HG02884 (cell line): ENCODE data around the gene CPEB3.
A peak's percentile ranks its signal among the peaks of the same experiment; 100 is the strongest.
"Not testable (repeated sequence)": the region's sequence is repeated elsewhere in the genome, so short reads cannot be mapped to it uniquely, and the experiment has no call there.

Source experiments
- ATAC-seq: cut with Tn5 transposase; IDR thresholded peaks from one replicate; pipeline ENCODE4 v1.9.1; 2021; ENCODE audit warnings: mild to moderate bottlenecking, moderate library complexity; ENCODE audit not compliant: unreplicated experiment

CPEB3 gene

DNA sequence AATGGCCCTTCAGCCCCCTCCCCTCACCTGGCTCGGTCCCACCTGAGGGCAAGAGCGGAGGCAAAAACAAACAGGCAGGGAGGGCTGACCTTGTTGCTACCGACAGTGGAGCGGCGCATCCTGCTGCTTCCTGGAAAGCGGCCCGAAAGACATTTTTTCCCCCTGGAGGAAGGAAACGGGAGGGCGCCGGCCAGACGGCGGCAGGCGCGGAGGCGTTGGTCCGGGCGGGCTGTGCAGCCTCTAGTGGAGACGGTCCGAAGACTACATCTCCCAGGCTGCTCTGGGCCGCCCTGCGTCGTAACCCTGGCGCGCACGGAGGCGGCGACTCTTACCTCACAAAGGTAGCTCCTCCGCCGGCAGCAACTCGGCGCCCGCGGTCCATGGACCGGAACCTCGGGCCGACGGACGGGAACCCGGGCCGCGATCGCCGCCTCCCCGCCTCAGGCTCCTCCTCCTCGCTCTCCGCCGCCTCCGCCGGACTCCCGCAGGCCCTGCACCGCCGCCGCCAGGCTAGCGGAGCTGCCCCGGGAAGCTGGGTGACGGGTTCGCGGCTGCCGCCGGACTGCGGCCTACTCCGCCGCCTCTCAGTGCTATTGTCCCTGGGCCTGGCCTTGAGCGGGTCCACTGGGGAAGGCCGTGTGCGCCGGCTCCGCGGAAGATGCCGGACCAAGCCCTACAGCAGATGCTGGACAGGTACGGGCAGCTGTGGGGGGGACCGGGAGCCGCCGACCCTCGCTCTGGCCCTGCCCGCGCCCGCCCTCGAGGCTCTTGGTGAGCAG lies at the start of gene CPEB3, which contains the start of gene MARCHF5:
TSS of gene CPEB3 (minus strand) at position 242 of the 779 bp plus-strand sequence. CDS start 50,728 bp downstream, outside the sequence.
TSS of gene MARCHF5 (plus strand) at position 331 of the 779 bp plus-strand sequence. CDS start at position 659, 328 bp downstream.
- peak; percentile 98 for ATAC-seq

DNA sequence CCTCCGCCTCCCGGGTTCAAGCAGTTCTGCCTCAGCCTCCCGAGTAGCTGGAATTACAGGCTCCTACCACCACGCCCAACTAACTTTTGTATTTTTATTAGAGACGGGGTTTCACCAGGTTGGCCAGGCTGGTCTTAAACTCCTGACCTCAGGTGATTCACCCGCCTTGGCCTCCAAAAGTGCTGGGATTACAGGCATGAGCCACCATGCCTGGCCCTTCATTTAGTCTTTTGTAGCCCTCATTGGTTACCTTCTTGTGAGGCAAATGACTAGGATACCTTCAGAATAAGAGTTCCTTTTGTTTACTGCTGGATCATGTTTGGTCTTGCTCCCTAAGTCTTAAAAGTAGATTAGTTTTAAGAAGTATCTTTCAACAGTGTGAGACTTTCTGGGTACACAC lies 39.0 kb upstream of the CPEB3 start:
- ATAC-seq, result not testable (repeated sequence)

DNA sequence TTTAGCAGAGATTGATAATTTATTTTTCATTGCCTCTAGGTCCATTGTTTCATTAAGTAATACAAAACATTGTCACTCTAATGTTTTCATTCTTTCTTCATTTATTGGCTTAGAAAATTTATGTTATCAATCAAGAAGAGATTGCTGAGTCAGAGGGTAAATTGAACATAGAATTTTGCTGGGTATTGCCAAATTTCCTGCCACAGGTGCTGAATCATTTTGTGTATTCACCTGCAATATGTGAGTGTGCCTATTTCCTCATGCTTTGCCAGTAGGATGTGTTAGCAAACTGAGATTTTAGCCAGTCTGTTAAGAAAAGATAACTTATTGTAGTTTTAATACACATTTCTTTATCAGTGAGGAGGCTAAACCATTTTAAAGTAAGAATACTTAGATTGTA lies 38.1 kb upstream of the CPEB3 start:
- no peak for ATAC-seq

DNA sequence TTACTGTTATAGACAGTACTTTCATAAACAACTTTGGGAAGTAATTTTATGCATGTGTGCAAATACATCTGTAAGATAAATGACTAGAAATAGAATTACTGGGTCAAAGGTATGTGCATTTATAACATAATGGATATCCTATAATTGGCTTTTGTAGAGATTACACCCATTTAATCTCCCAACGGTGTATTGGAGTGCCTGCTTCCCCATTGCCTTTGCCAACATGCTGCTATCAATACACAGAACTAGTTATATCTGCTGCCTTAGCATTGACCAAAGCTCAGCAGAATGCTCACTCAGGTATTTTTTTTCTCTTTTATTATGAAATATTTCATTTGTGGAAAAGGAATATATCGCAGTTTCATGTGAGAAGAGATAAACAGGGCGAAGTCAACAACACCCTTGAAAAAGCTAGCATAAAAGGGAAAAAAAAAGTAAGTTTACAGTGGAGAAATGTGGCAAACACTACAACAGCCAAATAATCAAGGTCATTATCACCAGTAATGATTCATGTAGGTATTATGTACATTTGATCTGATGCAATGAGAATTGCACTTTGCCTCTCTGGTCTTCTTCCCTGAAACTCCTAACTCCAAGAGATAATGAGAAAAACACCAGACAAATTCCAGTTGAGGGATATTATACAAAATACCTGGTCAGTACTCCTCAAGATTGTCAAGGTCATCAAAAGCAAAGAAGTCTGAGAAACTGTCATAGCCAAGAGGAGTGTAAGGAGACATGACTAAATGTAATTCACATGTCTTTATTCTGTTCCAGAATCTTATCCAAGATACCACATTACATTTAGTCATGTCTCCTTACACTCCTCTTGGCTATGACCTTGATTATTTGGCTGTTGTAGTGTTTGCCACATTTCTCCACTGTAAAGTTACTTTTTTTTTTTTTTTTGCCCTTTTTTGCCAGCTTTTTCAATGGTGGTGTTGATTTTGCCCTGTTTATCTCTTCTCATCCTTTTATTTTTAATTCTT lies 36.9 kb upstream of the CPEB3 start:
- no peak for ATAC-seq

DNA sequence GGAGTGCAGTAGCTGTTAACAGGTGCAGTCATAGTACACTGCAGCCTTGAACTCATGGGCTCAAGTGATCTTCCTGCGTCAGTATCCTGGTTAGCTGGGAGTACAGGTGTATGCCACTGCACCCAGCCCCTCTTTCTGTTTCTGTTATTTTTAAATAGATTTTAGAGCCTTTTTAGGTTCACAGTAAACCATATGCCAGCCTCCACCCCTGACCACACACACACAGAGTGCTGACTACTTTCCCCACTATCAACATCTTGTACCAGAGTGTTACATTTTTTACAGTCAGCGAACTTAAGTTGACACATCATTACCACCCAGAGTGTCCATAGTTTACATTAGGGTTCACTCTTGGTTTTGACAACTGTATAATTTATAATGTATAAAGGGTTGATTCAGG lies 32.2 kb upstream of the CPEB3 start:
- ATAC-seq, result no peak

DNA sequence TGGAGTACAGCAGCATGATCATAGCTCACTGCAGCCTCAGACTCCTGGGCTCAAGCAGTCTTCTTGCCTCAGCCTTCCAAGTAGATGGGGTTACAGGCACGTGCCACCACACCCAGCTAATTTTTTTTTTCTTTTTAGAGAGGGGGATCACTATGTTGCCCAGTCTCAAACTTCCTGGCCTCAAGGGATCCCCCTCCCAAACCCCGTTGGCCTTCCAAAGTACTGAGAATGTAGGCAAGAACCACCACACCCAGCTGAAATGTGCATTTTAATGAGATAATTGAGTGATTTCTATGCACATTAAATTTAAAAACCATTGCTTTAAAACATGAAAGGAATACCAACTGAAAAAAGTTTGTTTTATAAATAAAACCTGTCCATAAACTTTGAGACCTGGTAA lies 25.7 kb upstream of the CPEB3 start:
- no peak for ATAC-seq

DNA sequence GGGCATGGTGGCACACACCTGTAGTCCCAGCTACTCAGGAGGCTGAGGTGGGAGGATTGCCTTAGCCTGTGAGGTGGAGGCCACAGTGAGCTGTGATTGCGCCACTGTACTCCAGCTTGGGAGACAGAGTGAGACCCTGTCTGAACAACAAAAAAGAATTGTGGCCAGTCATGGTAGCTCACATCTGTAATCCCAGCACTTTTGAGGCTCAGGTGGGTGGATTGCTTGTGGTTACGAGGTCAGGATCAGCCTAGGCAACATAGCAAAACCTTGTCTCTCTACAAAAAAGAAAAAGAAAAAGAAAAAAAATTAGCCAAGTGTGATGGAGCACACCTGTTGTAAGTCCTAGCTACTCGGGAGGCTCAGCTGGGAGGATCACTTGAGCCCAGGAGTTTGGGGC lies 22.9 kb upstream of the CPEB3 start:
- ATAC-seq, result no peak

DNA sequence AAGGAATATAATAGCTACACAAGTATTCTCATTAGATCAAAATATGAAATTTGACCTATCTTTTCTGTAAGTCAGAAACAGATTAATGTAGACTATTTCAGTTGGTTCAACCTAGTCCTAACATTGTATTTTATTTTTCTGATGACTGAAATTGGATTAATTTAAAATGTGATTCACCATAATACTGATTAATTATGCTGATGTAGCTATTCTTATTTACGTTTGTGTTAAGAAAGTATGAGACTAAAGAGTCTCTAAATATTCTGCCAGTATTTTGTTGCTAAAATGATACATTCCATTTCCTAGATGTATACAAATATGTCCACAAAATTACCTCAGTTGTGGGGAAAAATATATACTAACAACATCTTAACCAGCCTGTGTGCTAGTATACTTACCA lies 18.4 kb upstream of the CPEB3 start:
- ATAC-seq, result no peak

DNA sequence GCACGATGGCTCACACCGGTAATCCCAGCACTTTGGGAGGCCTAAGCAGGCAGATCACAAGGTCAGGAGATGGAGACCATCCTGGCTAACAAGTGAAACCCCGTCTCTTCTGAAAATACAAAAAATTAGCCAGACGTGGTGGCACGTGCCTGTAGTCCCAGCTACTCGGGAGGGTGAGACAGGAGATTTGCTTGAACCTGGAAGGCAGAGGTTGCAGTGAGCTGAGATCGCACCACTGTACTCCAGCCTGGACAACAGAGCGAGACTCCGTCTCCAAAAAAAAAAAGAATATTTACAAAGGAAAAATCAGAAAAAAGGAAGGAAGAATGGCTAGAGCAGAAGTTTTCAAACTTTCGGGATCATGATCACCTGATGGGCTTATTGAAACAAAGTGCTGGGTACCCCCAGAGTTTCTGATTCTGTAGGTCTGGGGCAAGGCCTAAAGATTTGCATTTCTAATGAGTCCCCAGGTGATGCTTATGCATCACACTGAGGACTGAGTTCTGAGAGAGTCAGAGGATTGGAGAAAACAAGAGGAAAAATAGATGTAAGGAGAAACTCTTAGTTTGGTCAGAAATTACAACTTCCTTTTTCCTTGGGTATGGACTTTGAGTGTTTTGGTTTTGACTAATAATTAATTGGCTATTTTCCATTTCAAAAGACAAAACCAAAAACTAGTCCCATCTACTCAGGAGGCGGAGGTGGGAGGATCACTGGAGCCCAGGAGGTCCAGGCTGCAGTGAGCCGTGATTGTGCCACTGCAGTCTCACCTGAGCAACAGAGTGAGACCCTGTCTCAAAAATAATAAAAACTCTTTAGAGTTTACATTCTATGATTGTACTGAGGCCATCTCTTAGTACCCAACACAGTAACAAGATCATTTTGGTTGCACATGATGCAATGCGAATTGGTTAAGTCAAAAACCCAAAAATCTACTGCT lies 14.5 kb upstream of the CPEB3 start:
- no peak for ATAC-seq

DNA sequence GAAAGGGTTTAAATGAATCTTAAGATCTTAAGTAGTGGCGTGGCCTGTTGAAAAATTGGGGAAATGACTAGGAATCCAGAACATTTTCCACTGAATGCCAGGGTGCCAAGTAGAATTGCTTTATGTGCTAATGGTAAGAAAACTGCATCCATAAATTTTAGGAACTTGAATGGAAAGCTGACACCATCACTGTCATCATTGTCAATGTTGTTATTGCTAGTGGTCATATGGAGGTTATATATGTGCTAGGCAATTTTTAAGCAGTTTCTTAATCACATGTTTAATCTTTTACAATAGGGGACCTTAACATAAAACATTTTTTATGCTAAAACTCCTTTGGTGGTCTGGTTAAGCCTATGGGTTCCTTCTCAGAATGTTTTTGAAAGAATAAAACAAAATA lies 13.2 kb upstream of the CPEB3 start:
- ATAC-seq, result no peak

DNA sequence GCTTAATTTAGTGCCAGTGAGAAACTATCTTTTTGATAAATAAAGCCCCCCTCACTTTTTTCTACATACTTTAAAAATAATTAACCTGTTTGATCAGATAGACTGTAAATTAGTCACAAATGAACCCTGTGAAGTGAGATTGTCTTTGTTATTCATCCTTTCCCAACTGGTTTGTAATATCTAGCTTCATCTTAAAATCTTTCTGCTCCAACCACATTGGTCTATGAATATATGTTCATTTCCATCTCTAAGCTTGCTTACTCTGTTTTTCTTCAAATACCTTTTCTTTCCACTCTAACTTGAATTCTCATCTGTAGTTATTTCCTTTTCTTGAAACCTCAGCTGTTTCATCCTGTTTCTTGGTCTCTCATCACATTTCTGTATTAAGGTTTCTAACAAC lies 12.2 kb upstream of the CPEB3 start:
- no peak for ATAC-seq

DNA sequence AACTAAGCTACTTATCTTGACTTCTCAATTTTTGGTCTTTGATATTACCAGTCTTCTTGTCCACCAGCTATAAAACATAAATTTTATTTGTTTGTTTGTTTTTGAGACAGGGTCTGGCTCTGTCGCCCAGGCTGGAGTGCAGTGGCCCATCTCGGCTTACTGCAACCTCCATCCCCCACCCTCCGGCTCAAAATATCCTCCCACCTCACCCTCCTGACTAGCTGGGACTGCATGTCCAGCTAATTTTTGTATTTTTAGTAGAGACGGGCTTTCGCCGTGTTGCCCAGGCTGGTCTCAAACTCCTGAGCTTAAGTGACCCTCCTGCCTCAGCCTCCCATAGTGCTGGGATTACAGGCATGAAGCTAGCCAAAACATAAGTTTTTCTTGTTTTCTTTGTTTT lies 7.6 kb upstream of the CPEB3 start:
- no peak for ATAC-seq

DNA sequence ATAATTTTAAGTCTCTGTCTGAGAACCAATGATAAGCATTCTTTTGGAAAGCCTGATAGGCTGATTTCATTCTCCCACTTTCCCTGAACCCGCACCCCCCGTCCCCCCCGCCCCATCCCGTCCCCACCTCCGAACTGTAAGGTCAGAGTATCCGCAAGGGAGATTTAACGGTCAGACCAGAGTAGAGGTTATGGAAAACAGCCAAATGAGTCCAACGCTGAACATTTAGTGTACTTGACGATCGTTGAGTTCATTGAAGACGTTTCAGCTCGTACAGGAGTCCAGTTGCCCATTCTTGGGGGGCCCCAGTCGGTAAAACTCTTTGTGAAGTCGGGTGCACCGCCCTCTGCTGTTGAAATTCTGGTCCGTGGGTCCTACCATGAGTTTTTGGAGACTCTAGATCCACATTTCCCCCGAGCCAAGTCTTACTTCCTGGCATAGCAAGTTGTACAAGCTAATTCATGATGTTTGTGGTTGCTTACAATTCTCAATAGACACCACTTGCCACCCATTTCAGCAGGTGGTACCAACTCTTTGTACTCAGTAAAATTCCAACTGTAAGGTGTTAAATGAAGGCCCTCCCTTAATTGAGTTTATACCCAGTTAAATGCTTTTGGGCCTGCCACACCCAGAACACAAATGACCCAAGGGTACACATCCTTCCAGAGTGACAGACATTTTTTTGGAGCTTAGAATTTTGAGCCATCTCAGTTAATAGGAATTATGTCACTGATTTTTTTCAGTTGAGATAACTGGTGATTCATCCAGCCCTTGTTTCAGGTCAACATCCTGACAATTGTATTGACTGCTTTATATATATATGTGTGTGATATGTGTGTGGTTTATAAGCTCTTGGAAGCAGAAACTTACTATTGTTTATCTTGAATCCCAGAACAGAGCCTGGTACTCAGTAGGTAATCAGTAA lies 1.3 kb upstream of the CPEB3 start:
- no peak for ATAC-seq

DNA sequence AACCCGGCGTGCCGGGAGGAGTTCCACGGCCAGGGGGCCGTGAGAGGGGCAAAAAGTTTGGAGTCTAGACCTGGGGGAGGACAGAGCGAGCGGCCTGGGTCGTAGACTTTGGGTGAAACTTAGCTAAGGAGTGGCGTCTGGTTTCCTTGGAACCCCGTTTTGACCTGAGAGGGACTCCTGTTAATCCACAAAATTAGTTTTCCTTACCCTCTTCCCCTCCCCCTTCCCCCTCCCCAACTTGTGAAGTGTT lies 663 bp upstream of the CPEB3 start:
- ATAC-seq, result no peak

DNA sequence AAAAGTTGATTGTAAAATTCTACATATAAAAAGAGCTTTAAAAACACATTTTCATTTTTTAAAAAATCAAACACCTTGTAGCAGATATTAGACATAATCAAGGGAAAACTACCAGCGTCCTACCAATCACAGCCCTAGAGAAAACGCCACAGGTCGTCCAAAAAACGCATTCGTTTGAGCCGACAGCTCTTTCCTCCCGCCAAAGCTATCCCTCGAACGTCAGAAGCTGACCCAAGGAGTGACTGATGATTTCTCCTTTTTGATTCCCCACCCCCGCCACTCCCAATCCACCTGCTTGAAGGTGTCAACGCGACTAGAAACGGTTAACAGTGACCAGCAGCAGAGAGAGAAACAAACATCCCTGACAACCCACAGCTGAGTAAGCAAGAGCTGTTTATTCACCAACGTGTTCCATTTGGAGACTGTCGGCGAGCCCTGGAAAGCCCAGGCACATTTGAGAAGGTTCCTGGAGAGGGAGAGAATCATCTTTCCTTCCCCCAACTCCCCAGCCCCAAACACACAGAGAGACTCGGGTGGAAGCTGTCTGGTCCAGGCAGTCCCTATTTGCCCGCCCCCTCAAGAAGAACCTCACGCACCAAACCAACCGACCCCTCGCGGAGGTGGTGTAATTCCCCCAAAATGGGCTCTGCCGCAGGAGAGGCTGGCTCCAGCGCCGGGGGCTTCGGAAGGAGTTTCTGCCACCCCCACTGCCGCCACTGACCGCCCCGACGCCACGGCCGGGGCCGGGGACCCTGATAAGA lies 622 bp downstream of the CPEB3 start:
- peak; percentile 9 for ATAC-seq

DNA sequence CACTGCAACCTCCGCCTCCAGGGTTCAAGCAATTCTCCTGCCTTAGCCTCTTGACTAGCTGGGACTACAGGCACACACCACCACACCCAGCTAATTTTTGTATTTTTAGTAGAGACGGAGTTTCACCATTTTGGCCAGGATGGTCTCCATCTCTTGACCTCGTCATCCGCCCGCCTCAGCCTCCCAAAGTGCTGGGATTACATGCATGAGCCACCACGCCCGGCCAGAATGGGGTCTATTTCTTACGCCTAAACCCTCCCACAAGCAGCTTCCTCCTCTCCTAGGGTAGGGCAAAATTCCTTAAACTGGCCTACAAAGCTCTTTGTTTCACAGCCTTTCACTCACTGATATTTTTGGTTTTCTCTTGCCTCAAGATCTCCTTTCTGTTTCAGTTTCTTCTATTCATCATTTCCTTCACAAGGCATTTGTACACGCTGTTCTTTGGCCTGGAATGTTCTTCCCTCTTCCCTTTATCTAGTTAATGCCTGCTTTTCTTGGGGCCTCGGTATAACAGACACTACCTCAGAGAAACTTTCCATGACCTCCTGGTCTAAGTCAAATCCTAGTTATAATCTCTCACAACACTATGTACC lies 6.7 kb downstream of the CPEB3 start:
- no peak for ATAC-seq

DNA sequence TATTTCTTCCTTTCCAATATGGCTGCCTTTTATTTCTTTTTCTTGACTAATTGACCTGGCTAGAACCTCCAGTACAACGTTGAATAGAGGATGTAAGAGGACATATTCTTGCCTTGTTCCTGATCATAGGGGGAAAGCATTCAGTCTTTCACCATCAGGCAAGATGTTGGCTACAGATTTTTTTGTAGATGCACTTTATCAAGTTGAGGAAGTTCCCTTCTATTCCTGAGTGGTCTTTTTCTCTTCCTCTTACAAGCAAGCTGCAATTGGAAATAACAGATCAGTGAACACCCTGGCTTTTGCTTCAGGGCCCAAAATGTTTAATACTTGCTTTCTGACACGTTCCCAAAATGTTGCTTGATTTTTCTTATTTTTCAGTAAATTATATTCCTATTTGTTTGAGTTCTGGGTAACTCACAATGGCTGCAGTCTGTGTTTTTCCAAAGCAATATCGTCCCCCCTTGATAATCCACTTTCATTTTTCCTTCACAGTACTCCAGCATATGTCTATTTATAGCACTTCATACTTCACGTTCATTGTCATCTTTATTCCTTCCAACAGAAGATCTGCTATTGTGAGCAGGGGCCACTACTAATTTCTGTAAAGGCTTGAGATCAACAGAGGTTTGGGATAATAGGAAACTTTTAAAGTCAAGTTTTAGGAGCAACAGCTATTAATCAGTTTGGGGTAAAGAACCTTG lies 11.7 kb downstream of the CPEB3 start:
- no peak for ATAC-seq

DNA sequence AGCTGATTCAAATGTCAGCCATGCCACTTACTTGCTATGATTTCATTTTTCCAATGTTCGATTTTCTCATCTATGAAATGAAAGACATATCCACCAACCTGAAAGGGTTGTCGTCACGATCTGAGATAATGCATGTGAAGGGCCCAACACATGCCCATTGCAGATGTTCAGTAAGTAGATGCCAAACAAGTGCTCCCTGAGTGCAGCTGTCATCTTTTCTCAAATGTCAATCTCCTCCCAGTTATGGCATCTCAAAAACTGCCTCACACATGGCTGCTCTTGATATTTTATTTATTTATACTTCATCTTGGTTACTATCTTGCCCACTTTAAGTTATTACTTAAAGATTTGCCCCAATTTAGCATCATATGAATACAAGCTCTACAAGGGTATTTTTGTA lies 16.8 kb downstream of the CPEB3 start:
- no peak for ATAC-seq
